HepG2 (cell line): ENCODE results near the gene P4HB. TPM values are rescaled to one million over a fixed set of nuclear protein-coding genes. Genes with fewer than 3 reads are reported as not detected.

Experiments
- CBFB ChIP-seq: sonication (generic); formaldehyde crosslinking; IDR thresholded peaks from 2 replicates; pipeline ENCODE4 v1.4.0; 2020; ENCODE audit warnings: missing genetic modification reagents
- ELF4 ChIP-seq: sonication (generic); formaldehyde crosslinking; IDR thresholded peaks from 2 replicates; pipeline ENCODE4 v1.5.0; 2020; ENCODE audit warnings: missing genetic modification reagents, mild to moderate bottlenecking, moderate library complexity, borderline replicate concordance
- ERF ChIP-seq: IDR thresholded peaks from 2 replicates; pipeline ENCODE4 v1.6.1; 2018; ENCODE audit warnings: missing biosample characterization, missing genetic modification reagents
- EZH2 ChIP-seq: conservative IDR thresholded peaks from 2 replicates; pipeline ENCODE4 v1.6.1; 2012; ENCODE audit warnings: mild to moderate bottlenecking, low read depth, low read length, moderate library complexity
- NFATC3 ChIP-seq: sonication (generic); formaldehyde crosslinking; IDR thresholded peaks from 2 replicates; pipeline ENCODE4 v1.5.1; 2020; ENCODE audit warnings: mild to moderate bottlenecking, missing genetic modification reagents
- ZFY ChIP-seq: sonication (generic); formaldehyde crosslinking; IDR thresholded peaks from 2 replicates; pipeline ENCODE4 v1.4.0; 2020; ENCODE audit warnings: missing genetic modification reagents
- ZIK1 ChIP-seq: sonication (generic); formaldehyde crosslinking; IDR thresholded peaks from 2 replicates; pipeline ENCODE4 v1.5.0; 2020; ENCODE audit warnings: mild to moderate bottlenecking, low read depth, missing genetic modification reagents, borderline replicate concordance
- ZMYM3 ChIP-seq: sonication (generic); formaldehyde crosslinking; IDR thresholded peaks from 2 replicates; pipeline ENCODE4 v1.5.1; 2020; ENCODE audit warnings: mild to moderate bottlenecking, missing genetic modification reagents
- ZNF101 ChIP-seq: sonication (generic); formaldehyde crosslinking; IDR thresholded peaks from 2 replicates; pipeline ENCODE4 v1.4.0; 2020; ENCODE audit warnings: mild to moderate bottlenecking, low read depth, missing genetic modification reagents, borderline replicate concordance
- ZNF235 ChIP-seq: sonication (generic); formaldehyde crosslinking; IDR thresholded peaks from 2 replicates; pipeline ENCODE4 v1.8.1; 2023; ENCODE audit warnings: mild to moderate bottlenecking, missing genetic modification reagents, borderline replicate concordance
- ZNF256 ChIP-seq: sonication (generic); formaldehyde crosslinking; conservative IDR thresholded peaks from 2 replicates; pipeline ENCODE4 v1.4.0; 2020; ENCODE audit warnings: missing genetic modification reagents
- ZNF280D ChIP-seq: sonication (generic); formaldehyde crosslinking; IDR thresholded peaks from 2 replicates; pipeline ENCODE4 v1.5.1; 2020; ENCODE audit warnings: mild to moderate bottlenecking, missing genetic modification reagents
- ZNF337 ChIP-seq: sonication (generic); formaldehyde crosslinking; IDR thresholded peaks from 2 replicates; pipeline ENCODE4 v1.5.1; 2020; ENCODE audit warnings: missing genetic modification reagents, low read depth, mild to moderate bottlenecking, borderline replicate concordance
- ZNF343 ChIP-seq: sonication (generic); formaldehyde crosslinking; IDR thresholded peaks from 2 replicates; pipeline ENCODE4 v1.4.0; 2020; ENCODE audit warnings: mild to moderate bottlenecking, missing genetic modification reagents
- ZNF646 ChIP-seq: sonication (generic); formaldehyde crosslinking; IDR thresholded peaks from 2 replicates; pipeline ENCODE4 v1.9.0; 2021; ENCODE audit warnings: mild to moderate bottlenecking, missing genetic modification reagents
- ZNF710 ChIP-seq: sonication (generic); formaldehyde crosslinking; IDR thresholded peaks from 2 replicates; pipeline ENCODE4 v1.5.0; 2020; ENCODE audit warnings: mild to moderate bottlenecking, missing genetic modification reagents, borderline replicate concordance
- polyA plus RNA-seq, 8 experiments: library from polyadenylated mRNA; depleted of rRNA in 3 of 8; stranded (reverse) in 7 of 8; unstranded in 1 of 8; fragments of >200 nt; fragmentation: Illumina TruSeq in 4 of 8; extraction: Trizol in 4 of 8; gene quantifications; 2 replicates each; pipeline versions ENCODE4 v1.2.1 to v1.2.3, GENCODE V29; 2011 to 2016; ENCODE audit warnings: low read depth in 4 of 8, missing spikeins in 1 of 8, mixed read lengths in 1 of 8; ENCODE audit not compliant: insufficient read depth in 1 of 8
- total RNA-seq, 5 experiments: library from RNA; depleted of rRNA; stranded (reverse); fragments of >200 nt; fragmentation: Illumina TruSeq; extraction: Trizol; gene quantifications; 2 replicates each; pipeline ENCODE4 v1.2.3, GENCODE V29; 2016; ENCODE audit warnings: low read depth in 1 of 5

Gene P4HB
- total and polyA plus RNA-seq, 2 of the 13 experiments (the other 11 are each of a cell fraction or from before 2014, with no cell fraction given) = 185 to 782 TPM

GRCh38 chr17:81871387-81872230, 11.3 kb upstream of the P4HB start (continued):
- TF ChIP-seq ZIK1 (CRISPR knock-in tag) (peak; percentile 96), ERF (peak; percentile 88), EZH2 (no peak), NFATC3 (CRISPR knock-in tag) (peak; percentile 78; the same call in 1 of the 2 replicates), ZMYM3 (CRISPR knock-in tag) (no peak; the same call in 1 of the 2 replicates), ZNF337 (CRISPR knock-in tag) (peak; percentile 76; the same call in 1 of the 2 replicates), CBFB (CRISPR knock-in tag) (peak; percentile 86), ZNF710 (peak; percentile 89), ZNF343 (peak; percentile 91), ZNF646 (CRISPR knock-in tag) (no peak), ZNF101 (CRISPR knock-in tag) (peak; percentile 48; the same call in 1 of the 2 replicates), ZNF280D (CRISPR knock-in tag) (0 out of 2 replicates have a peak, but pooled peaks have one; percentile 24), ELF4 (CRISPR knock-in tag) (peak; percentile 95), ZFY (peak; percentile 82), ZNF235 (CRISPR knock-in tag) (peak; percentile 91), ZNF256 (CRISPR knock-in tag) (no peak)
